Aorta (tissue), 5 donors: ENCODE data around the gene ZBP1. TPM values are rescaled to one million over a fixed set of nuclear protein-coding genes. Genes with fewer than 3 reads are reported as not detected.
A peak's percentile ranks its signal among the peaks of the same experiment; 100 is the strongest.

ENCODE experiments used
- ATAC-seq: fragments of 200-7000 bp; cut with Tn5 transposase; one replicate; pipeline ENCODE4 v1.9.1; 2022; ENCODE audit warnings: moderate library complexity; ENCODE audit not compliant: low FRiP score
- DNase-seq, 2 donors: peaks; one replicate each; pipeline ENCODE4 v3.0.0-alpha.2; 2020
- H3K27ac ChIP-seq, 2 donors: one replicate each; pipeline ENCODE4 v1.5.1; 2013; ENCODE audit warnings: low read length in 2 of 2, mild to moderate bottlenecking in 2 of 2, moderate library complexity in 2 of 2, control low read depth in 1 of 2, inconsistent platforms in 1 of 2, low read depth in 1 of 2
- H3K27me3 ChIP-seq, 2 donors: one replicate each; pipeline ENCODE4 v1.6.1; 2013; ENCODE audit warnings: control low read depth in 1 of 2, low read length in 1 of 2, mild to moderate bottlenecking in 1 of 2, moderate library complexity in 1 of 2; ENCODE audit not compliant: insufficient read depth in 2 of 2, control insufficient read depth in 1 of 2
- H3K36me3 ChIP-seq, 2 donors: one replicate each; pipeline ENCODE4 v1.6.1; 2013; ENCODE audit warnings: control low read depth in 1 of 2, low read length in 1 of 2, mild to moderate bottlenecking in 1 of 2; ENCODE audit not compliant: insufficient read depth in 2 of 2, control insufficient read depth in 1 of 2
- H3K4me1 ChIP-seq, 2 donors: one replicate each; pipeline ENCODE4 v1.6.1; 2013; ENCODE audit warnings: low read length in 2 of 2, control low read depth in 1 of 2, mild to moderate bottlenecking in 1 of 2, moderate library complexity in 1 of 2; ENCODE audit not compliant: insufficient read depth in 2 of 2, control insufficient read depth in 1 of 2
- H3K4me3 ChIP-seq, 2 donors: one replicate each; pipeline ENCODE4 v1.5.1; 2013; ENCODE audit warnings: low read length in 2 of 2, control low read depth in 1 of 2, mild to moderate bottlenecking in 1 of 2
- H3K9me3 ChIP-seq: one replicate; pipeline ENCODE4 v1.6.1; 2013; ENCODE audit warnings: mild to moderate bottlenecking, low read length; ENCODE audit not compliant: control insufficient read depth
- WGBS, 2 donors: extraction: QIAGEN DNeasy Blood & Tissue Kit; methylation state at CpG; one replicate each; pipeline ENCODE4 v1.1.7; 2013; 5-methylcytosine and 5-hydroxymethylcytosine counted together
- intact Hi-C, 2 donors: fragments of 100-400 bp; cut with DNase I; formaldehyde crosslinking; loops; one replicate each; pipeline versions ENCODE4 v1.14.2 to v1.15.0; 2022
- polyA plus RNA-seq, 2 donors: library from polyadenylated mRNA; stranded (reverse); fragments of 200-250 nt; gene quantifications; one replicate each; pipeline ENCODE4 v1.2.3, GENCODE V29; 2013
- total RNA-seq, 2 donors: library from RNA; stranded (reverse); fragmentation: NEBNext Ultra II Directional; extraction: Animal tissue kit (Norgen Biotek cat#: 25700); gene quantifications; one replicate each; pipeline ENCODE4 v1.2.1, GENCODE V29; 2021
- donor health status: healthy with polysubstance abuse.
- donor health status: Bipolar disorder and iron deficiency.
- donor health status: DM: no; HTN: no; CAD: no.
- donor health status: DM: no; HTN: no; CAD: no.
- donor health status: DM: yes; HTN: yes; CAD: no.

ZBP1 gene
- total and polyA plus RNA-seq, 4 donors: 0.20 to 1.6 (median 0.69) TPM

- WGBS, 2 donors: 79 to 81% methylated on average over 23 of the region's 23 CpGs
- no peak overlapping the region for H3K4me3 ChIP-seq
- H3K36me3 ChIP-seq: peaks cover 0 to 2% of the 10 kb centered on the region in 2 donors
- DNase-seq: peak in 1 of 2 donors; percentile 59
- H3K27me3 ChIP-seq: no peaks in the 10 kb centered on the region
- H3K27ac ChIP-seq: no peak overlapping the region
- intact Hi-C loops: loop anchor here (5.0 to 10.0 kb wide), 3 partner anchors 231 to 436 kb away; no protein-coding TSS in a partner anchor
- no peaks in the 10 kb centered on the region for H3K4me1 ChIP-seq
- H3K9me3 ChIP-seq: no peaks in the 10 kb centered on the region
- no peak for ATAC-seq
Observed at GRCh38 chr20:57650756-57651483, 30.7 kb upstream of the ZBP1 start.

- intact Hi-C loops: loop anchor here (5.0 to 10.0 kb wide), 3 partner anchors 232 to 437 kb away; no protein-coding TSS in a partner anchor
- no peak overlapping the region for H3K27ac ChIP-seq
- ATAC-seq (no peak), DNase-seq (peak in 1 of 2 donors; percentile 38)
- peaks cover 0 to 2% of the 10 kb centered on the region in 2 donors for H3K36me3 ChIP-seq
- no peaks in the 10 kb centered on the region for H3K9me3 ChIP-seq
- WGBS, 2 donors: 52 to 63% methylated on average over 9 of the region's 9 CpGs
- no peaks in the 10 kb centered on the region for H3K4me1 ChIP-seq
- H3K4me3 ChIP-seq: no peak overlapping the region
- no peaks in the 10 kb centered on the region for H3K27me3 ChIP-seq
Observed at GRCh38 chr20:57650266-57650665, 30.0 kb upstream of the ZBP1 start.

GRCh38 chr20:57649617-57650015 lies 29.4 kb upstream of the ZBP1 start:
- Histone ChIP-seq H3K9me3 (peaks cover 2% of the 10 kb centered on the region), H3K36me3 (peaks cover 0 to 2% of the 10 kb centered on the region in 2 donors), H3K27ac (no peak overlapping the region), H3K4me1 (no peaks in the 10 kb centered on the region), H3K27me3 (no peaks in the 10 kb centered on the region), H3K4me3 (no peak overlapping the region)
- WGBS, 2 donors: 83 to 87% methylated on average over 14 of the region's 14 CpGs
- peak in 1 of 2 donors; percentile 55 for DNase-seq
- ATAC-seq: no peak
- intact Hi-C loops: loop anchor here (5.0 to 10.0 kb wide), 3 partner anchors 233 to 438 kb away; no protein-coding TSS in a partner anchor

DNA sequence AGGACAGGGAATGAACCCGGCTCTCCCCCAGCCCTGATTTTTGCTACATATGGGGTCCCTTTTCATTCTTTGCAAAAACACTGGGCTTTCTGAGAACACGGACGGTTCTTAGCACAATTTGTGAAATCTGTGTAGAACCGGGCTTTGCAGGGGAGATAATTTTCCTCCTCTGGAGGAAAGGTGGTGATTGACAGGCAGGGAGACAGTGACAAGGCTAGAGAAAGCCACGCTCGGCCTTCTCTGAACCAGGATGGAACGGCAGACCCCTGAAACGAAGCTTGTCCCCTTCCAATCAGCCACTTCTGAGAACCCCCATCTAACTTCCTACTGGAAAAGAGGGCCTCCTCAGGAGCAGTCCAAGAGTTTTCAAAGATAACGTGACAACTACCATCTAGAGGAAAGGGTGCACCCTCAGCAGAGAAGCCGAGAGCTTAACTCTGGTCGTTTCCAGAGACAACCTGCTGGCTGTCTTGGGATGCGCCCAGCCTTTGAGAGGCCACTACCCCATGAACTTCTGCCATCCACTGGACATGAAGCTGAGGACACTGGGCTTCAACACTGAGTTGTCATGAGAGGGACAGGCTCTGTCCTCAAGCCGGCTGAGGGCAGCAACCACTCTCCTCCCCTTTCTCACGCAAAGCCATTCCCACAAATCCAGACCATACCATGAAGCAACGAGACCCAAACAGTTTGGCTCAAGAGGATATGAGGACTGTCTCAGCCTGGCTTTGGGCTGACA lies 28.8 kb upstream of the ZBP1 start:
- H3K4me3 ChIP-seq: no peak overlapping the region
- 77 to 79% methylated on average over 15 of the region's 15 CpGs for WGBS, 2 donors
- DNase-seq (no peak), ATAC-seq (no peak)
- H3K27ac ChIP-seq: no peak overlapping the region
- H3K27me3 ChIP-seq: no peaks in the 10 kb centered on the region
- no peaks in the 10 kb centered on the region for H3K4me1 ChIP-seq
- H3K36me3 ChIP-seq: peaks cover 0 to 2% of the 10 kb centered on the region in 2 donors
- intact Hi-C loops: no loop called here
- H3K9me3 ChIP-seq: peaks cover 2% of the 10 kb centered on the region

DNA sequence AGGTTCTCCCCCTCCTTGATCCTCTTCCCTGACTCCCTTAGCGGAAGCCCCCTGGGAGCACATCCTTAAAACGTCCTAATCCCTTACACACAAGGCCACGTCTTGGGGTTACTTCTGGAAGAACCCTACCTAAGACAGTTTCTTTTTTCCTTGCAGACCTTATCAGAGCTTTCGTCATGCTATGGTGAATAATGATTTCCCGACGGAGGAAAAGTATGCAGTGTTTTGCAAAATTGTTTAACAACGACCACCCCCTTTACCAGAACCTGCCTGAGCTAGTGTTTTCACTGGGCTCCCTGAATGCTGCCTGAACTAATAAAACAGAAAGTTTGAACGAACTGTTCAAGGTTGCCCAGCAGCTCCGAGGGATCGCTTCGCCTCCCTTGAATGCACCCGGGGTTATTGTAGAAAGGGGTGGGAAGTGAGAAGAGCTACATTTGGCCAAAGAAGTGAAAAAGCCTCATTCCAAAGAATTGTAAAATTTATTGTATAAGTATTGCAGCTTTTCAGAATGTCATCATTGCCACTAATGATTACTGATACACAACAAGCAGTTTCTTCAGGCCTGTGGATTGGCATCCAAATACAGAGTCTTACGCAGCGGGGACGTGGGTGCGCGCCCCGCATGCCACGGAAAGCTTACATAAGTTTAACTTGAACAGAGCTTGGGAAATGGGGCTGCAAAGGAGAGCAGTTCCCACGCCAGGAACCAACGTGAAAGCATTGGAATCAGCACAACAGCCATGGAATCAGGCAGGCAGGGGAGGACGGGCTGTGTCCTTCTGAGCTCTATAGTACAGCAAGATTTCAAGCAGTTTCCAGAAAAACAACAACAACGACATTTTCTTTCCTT lies 27.9 kb upstream of the ZBP1 start:
- 67 to 71% methylated on average over 23 of the region's 23 CpGs for WGBS, 2 donors
- Histone ChIP-seq H3K27ac (no peak overlapping the region), H3K4me1 (no peaks in the 10 kb centered on the region), H3K27me3 (no peaks in the 10 kb centered on the region), H3K9me3 (peaks cover 5% of the 10 kb centered on the region), H3K4me3 (no peak overlapping the region), H3K36me3 (peaks cover 0 to 2% of the 10 kb centered on the region in 2 donors)
- ATAC-seq (no peak), DNase-seq (no peak)
- intact Hi-C loops: no loop called here

- H3K27ac ChIP-seq: no peak overlapping the region
- no peak for DNase-seq
Observed at GRCh38 chr20:57647006-57647932, 27.0 kb upstream of the ZBP1 start.

GRCh38 chr20:57638895-57639236 lies 18.6 kb upstream of the ZBP1 start:
- Histone ChIP-seq H3K27me3 (no peaks in the 10 kb centered on the region), H3K4me1 (no peaks in the 10 kb centered on the region), H3K36me3 (no peaks in the 10 kb centered on the region), H3K27ac (no peak overlapping the region), H3K9me3 (peaks cover 5% of the 10 kb centered on the region), H3K4me3 (no peak overlapping the region)
- WGBS, 2 donors: 93 to 96% methylated on average over 5 of the region's 5 CpGs
- DNase-seq (no peak), ATAC-seq (no peak)
- intact Hi-C loops: no loop called here

More at GRCh38 chr20:57647006-57647932, 27.0 kb upstream of the ZBP1 start:
- no peaks in the 10 kb centered on the region for H3K27me3 ChIP-seq
- 85 to 86% methylated on average over 12 of the region's 12 CpGs for WGBS, 2 donors
- intact Hi-C loops: no loop called here
- H3K4me1 ChIP-seq: no peaks in the 10 kb centered on the region
- H3K4me3 ChIP-seq: no peak overlapping the region
- H3K9me3 ChIP-seq: peaks cover 5% of the 10 kb centered on the region
- no peak for ATAC-seq
- peaks cover 0 to under 1% of the 10 kb centered on the region in 2 donors for H3K36me3 ChIP-seq
